Upper lobe of left lung (tissue), 6 donors: Measurements from ENCODE around the gene VAT1L. TPM values are rescaled to one million over a fixed set of nuclear protein-coding genes. Genes with fewer than 3 reads are reported as not detected.

Experiments
- ATAC-seq, 2 donors: fragments of 200-7000 bp; cut with Tn5 transposase; one replicate each; pipeline ENCODE4 v1.9.1; 2022; ENCODE audit warnings: mild to moderate bottlenecking in 2 of 2, moderate library complexity in 2 of 2; ENCODE audit not compliant: low FRiP score in 2 of 2
- DNase-seq, 2 donors: peaks; one replicate each; pipeline ENCODE4 v3.0.0-alpha.2; 2019 to 2020
- H3K27ac ChIP-seq, 4 donors: fragments of 200-600 bp; sonication (generic); one replicate each; pipeline ENCODE4 v1.5.1; 2016 to 2019
- H3K27me3 ChIP-seq, 4 donors: fragments of 200-600 bp; sonication (generic); one replicate each; pipeline ENCODE4 v1.5.1; 2017 to 2019
- H3K36me3 ChIP-seq, 4 donors: fragments of 200-600 bp; sonication (generic); one replicate each; pipeline ENCODE4 v1.5.1; 2016 to 2019
- H3K4me1 ChIP-seq, 4 donors: fragments of 200-600 bp; sonication (generic); one replicate each; pipeline ENCODE4 v1.5.1; 2018 to 2019
- H3K4me3 ChIP-seq, 4 donors: fragments of 200-600 bp; sonication (generic); one replicate each; pipeline ENCODE4 v1.5.1; 2017 to 2019; ENCODE audit warnings: mild to moderate bottlenecking in 2 of 4, moderate library complexity in 1 of 4
- H3K9me3 ChIP-seq, 4 donors: fragments of 200-600 bp; sonication (generic); one replicate each; pipeline ENCODE4 v1.5.1; 2018 to 2019
- EP300 ChIP-seq, 4 donors: sonication (generic); formaldehyde crosslinking; IDR thresholded peaks; one replicate each; pipeline ENCODE4 v1.5.1; 2017; ENCODE audit warnings: antibody characterized with exemption in 4 of 4, control low read depth in 2 of 4
- POLR2A ChIP-seq, 4 donors: fragments of 450-650 bp; IDR thresholded peaks; one replicate each; pipeline ENCODE4 v1.5.1; 2016 to 2017; ENCODE audit warnings: antibody characterized with exemption in 4 of 4, mild to moderate bottlenecking in 2 of 4
- POLR2AphosphoS5 ChIP-seq, 2 donors: sonication (generic); formaldehyde crosslinking; IDR thresholded peaks; one replicate each; pipeline ENCODE4 v1.5.1; 2017; ENCODE audit warnings: antibody characterized with exemption in 2 of 2
- WGBS, 2 donors: methylation state at CpG; one replicate each; pipeline ENCODE4 v1.1.5; 2017 to 2018; 5-methylcytosine and 5-hydroxymethylcytosine counted together
- total RNA-seq, 6 donors: library from RNA; depleted of rRNA in 4 of 6; stranded (reverse); fragments of >200 nt in 4 of 6; gene quantifications; one replicate each; pipeline versions ENCODE4 v1.1.0 to v1.2.1, GENCODE V29; 2016 to 2021
- TF ChIP-seq, protein P1 (sequence below), 6 experiments: fragments of 450-650 bp in 4 of 6; fragments of 200-600 bp in 2 of 6; sonication (generic) in 2 of 6; IDR thresholded peaks; one replicate each; pipeline ENCODE4 v1.5.1; 2016 to 2019; ENCODE audit warnings: antibody characterized with exemption in 6 of 6
- donor health status: DM: no; HTN: no; CAD: no; lungs with moderate emphysema.
- donor health status: DM: no; HTN: yes; CAD: no; lungs with severe emphysema.

VAT1L gene
- total RNA-seq, 6 donors from 2014 or later, result under 0.01 to 0.59 (median 0.27) TPM; not detected in 2

DNA sequence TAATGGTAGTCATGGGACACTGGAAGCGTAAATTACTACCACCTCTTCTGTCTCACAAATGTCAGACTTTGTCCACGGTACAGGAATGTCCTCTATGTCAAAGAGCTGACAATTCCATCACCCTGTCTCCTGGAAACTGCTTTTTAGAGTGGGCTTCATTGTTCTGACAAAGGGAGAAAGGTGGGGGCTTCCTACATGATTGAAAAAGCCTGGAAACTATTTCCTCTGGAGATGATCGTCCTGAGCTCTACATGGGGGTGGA, 53.1 kb downstream of the VAT1L start:
- DNase-seq (no peak), ATAC-seq (no peak)
- WGBS, 2 donors, result 61 to 62% methylated on average over 3 of the region's 3 CpGs
- Histone ChIP-seq H3K27me3 (no peaks in the 10 kb centered on the region), H3K36me3 (no peaks in the 10 kb centered on the region), H3K9me3 (no peaks in the 10 kb centered on the region), H3K4me1 (no peaks in the 10 kb centered on the region), H3K4me3 (no peak overlapping the region), H3K27ac (no peak overlapping the region)
- no peak for TF ChIP-seq POLR2A (IDR thresholded peaks at IDR 0.05)
- TF ChIP-seq EP300 (IDR thresholded peaks at IDR 0.05), result no peak
- no peak for TF ChIP-seq POLR2AphosphoS5 (IDR thresholded peaks at IDR 0.05)
- TF ChIP-seq, protein P1, sequence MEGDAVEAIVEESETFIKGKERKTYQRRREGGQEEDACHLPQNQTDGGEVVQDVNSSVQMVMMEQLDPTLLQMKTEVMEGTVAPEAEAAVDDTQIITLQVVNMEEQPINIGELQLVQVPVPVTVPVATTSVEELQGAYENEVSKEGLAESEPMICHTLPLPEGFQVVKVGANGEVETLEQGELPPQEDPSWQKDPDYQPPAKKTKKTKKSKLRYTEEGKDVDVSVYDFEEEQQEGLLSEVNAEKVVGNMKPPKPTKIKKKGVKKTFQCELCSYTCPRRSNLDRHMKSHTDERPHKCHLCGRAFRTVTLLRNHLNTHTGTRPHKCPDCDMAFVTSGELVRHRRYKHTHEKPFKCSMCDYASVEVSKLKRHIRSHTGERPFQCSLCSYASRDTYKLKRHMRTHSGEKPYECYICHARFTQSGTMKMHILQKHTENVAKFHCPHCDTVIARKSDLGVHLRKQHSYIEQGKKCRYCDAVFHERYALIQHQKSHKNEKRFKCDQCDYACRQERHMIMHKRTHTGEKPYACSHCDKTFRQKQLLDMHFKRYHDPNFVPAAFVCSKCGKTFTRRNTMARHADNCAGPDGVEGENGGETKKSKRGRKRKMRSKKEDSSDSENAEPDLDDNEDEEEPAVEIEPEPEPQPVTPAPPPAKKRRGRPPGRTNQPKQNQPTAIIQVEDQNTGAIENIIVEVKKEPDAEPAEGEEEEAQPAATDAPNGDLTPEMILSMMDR (IDR thresholded peaks at IDR 0.05), result no peak

DNA sequence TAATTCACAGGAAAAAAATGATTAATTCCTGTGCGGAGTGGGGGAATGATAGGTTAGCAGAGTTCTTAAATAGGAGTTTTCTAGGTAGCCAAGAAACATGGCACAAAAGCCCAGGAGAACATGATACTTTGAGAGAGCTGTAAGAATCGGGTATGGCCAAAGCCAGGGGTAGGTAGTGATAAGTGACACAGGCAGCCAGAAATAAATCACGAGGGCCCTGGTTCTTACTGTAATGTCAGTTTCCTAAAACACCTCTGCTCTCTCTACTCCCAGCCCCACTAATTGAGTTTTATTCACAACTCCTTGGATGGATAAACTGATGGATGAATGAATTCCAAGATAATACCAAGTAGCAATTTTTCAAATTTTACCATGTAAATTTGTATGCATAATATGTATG, 54.1 kb downstream of the VAT1L start:
- no peak for DNase-seq
- no peak for ATAC-seq
- TF ChIP-seq POLR2AphosphoS5 (IDR thresholded peaks at IDR 0.05), result no peak
- TF ChIP-seq EP300 (IDR thresholded peaks at IDR 0.05), result no peak
- TF ChIP-seq, protein P1 (IDR thresholded peaks at IDR 0.05), result no peak
- TF ChIP-seq POLR2A (IDR thresholded peaks at IDR 0.05), result no peak
- Histone ChIP-seq H3K9me3 (no peaks in the 10 kb centered on the region), H3K4me1 (no peaks in the 10 kb centered on the region), H3K36me3 (no peaks in the 10 kb centered on the region), H3K27me3 (no peaks in the 10 kb centered on the region), H3K4me3 (no peak overlapping the region), H3K27ac (no peak overlapping the region)
- 88 to 94% methylated on average over 3 of the region's 3 CpGs for WGBS, 2 donors

DNA sequence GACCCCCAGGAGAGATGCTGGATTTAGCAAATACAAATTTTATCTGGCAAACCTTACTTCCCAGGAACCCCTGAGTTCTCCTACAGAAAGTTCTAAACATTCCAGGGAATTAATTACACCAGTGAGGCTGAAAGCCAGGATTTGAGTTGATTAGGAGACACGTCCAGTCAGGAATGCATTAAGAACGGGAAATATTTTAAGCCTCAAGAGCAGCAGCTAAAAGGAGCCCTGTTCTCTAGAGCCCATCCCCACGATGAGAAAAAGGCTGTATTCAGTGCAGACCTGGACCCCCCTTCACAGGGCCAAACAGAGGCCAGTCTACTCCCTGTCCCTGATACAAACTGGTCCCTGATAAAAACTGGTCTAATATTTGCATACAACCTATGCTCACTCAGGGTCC, 55.0 kb downstream of the VAT1L start:
- Histone ChIP-seq H3K36me3 (no peaks in the 10 kb centered on the region), H3K4me1 (no peaks in the 10 kb centered on the region), H3K9me3 (no peaks in the 10 kb centered on the region), H3K27ac (no peak overlapping the region), H3K4me3 (no peak overlapping the region), H3K27me3 (no peaks in the 10 kb centered on the region)
- 50 to 59% methylated on average over 3 of the region's 3 CpGs for WGBS, 2 donors
- DNase-seq, result no peak
- ATAC-seq, result no peak
- TF ChIP-seq EP300 (IDR thresholded peaks at IDR 0.05), result no peak
- TF ChIP-seq POLR2A (IDR thresholded peaks at IDR 0.05), result no peak
- TF ChIP-seq, protein P1 (IDR thresholded peaks at IDR 0.05), result no peak
- no peak for TF ChIP-seq POLR2AphosphoS5 (IDR thresholded peaks at IDR 0.05)

DNA sequence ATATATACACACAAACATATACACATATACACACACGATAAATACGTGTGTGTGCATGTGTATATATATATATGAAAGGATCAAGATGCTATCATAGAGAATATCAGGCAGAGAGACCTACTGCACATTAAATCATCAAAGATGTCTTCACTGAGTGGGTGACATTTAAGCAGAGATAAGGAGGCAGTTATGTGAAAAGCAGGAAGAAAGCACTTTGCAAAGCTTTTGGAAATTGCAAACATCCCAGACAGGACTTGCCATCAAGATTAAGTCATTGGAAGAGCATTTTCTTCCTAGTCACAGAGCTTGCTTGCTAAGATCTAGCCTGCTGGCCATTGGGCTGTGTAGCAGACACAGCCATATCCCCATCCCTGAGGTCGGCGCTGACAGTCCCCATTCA, 56.4 kb downstream of the VAT1L start:
- no peak for ATAC-seq

DNA sequence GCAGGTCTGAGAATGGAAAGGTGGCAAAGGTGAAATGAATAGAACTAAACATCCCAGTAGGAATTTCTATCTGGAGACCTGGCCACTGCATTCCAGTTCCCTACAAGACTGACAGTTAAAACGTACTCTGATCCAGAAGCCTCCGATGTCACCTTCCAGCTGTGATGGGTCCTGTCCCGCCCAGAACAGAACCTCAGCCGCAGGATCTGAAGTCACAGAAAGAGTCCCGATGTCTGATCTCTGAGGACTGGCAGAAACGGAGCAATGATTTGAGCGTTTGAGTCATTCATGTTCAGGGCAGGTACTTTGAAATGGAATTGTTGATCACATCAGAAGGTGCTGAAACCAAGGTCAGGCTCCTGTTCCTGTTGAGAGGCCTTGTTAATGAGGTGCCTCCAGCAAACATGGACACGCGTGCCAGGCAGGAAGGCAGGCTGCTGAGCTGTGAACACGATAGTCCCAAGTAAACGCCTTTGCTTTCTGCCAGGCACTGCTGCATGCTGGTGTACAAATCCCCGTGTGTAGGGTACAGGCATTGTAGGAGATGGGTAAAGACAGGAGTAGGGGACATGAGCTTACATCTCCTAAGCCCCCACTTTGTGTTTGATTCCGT, 61.4 kb downstream of the VAT1L start:
- no peaks in the 10 kb centered on the region for H3K4me1 ChIP-seq
- no peak overlapping the region for H3K4me3 ChIP-seq
- no peak overlapping the region for H3K27ac ChIP-seq
- H3K36me3 ChIP-seq, result no peaks in the 10 kb centered on the region
- 74 to 80% methylated on average over 12 to 13 of the region's 13 CpGs for WGBS, 2 donors
- H3K9me3 ChIP-seq, result no peaks in the 10 kb centered on the region
- DNase-seq (no peak), ATAC-seq (no peak)
- TF ChIP-seq POLR2AphosphoS5 (IDR thresholded peaks at IDR 0.05) (no peak), EP300 (IDR thresholded peaks at IDR 0.05) (no peak), POLR2A (IDR thresholded peaks at IDR 0.05) (no peak)
- TF ChIP-seq, protein P1 (IDR thresholded peaks at IDR 0.05), result no peak
- no peaks in the 10 kb centered on the region for H3K27me3 ChIP-seq

More for the DNA sequence above, 56.4 kb downstream of the VAT1L start:
- Histone ChIP-seq H3K36me3 (no peaks in the 10 kb centered on the region), H3K4me1 (no peaks in the 10 kb centered on the region), H3K9me3 (no peaks in the 10 kb centered on the region), H3K27ac (no peak overlapping the region), H3K27me3 (no peaks in the 10 kb centered on the region), H3K4me3 (no peak overlapping the region)
- TF ChIP-seq POLR2AphosphoS5 (IDR thresholded peaks at IDR 0.05) (no peak), POLR2A (IDR thresholded peaks at IDR 0.05) (no peak), EP300 (IDR thresholded peaks at IDR 0.05) (no peak)
- TF ChIP-seq, protein P1 (IDR thresholded peaks at IDR 0.05), result no peak
- DNase-seq, result no peak
- WGBS, 2 donors, result 86 to 92% methylated on average over 2 to 4 of the region's 4 CpGs
